Measurements from ENCODE around the gene CDC6. TPM values are rescaled to one million over a fixed set of nuclear protein-coding genes. Genes with fewer than 3 reads are reported as not detected.

CDC6 gene
- total and polyA plus RNA-seq, 11 donors, result 0.07 to 9.8 (median 0.69) TPM

GRCh38 chr17:40278414-40278813 is 9.3 kb upstream of the CDC6 start:
- TF ChIP-seq CTCF (IDR thresholded peaks at IDR 0.05), result no peak
- H3K36me3 ChIP-seq, result peaks cover 0 to 97% (median 92%) of the 10 kb centered on the region in 9 donors

GRCh38 chr17:40279402-40279801 is 8.3 kb upstream of the CDC6 start:
- H3K27ac ChIP-seq, result no peak overlapping the region
- no peak for DNase-seq
- H3K27me3 ChIP-seq, result no peaks in the 10 kb centered on the region
- H3K4me1 ChIP-seq, result peaks cover 0 to 22% (median 5%) of the 10 kb centered on the region in 12 donors
- WGBS, 4 donors, result 90 to 95% (median 92%) methylated on average over 4 of the region's 4 CpGs
- H3K4me3 ChIP-seq, result no peak overlapping the region
- TF ChIP-seq CTCF (IDR thresholded peaks at IDR 0.05) (no peak), POLR2A (IDR thresholded peaks at IDR 0.05) (no peak)
- intact Hi-C loops (cut with DNase I), result loop anchor here in 1 of 10 donors (10.0 kb wide), 2 partner anchors 65 to 285 kb away; partner anchors contain the start of gene WIPF2
- peaks cover 0 to 87% (median 82%) of the 10 kb centered on the region in 9 donors for H3K36me3 ChIP-seq
- ATAC-seq, result no peak
- H3K9me3 ChIP-seq, result no peaks in the 10 kb centered on the region

More at GRCh38 chr17:40278414-40278813, 9.3 kb upstream of the CDC6 start:
- ATAC-seq (no peak), DNase-seq (no peak)
- no peaks in the 10 kb centered on the region for H3K27me3 ChIP-seq
- H3K4me3 ChIP-seq, result no peak overlapping the region
- 88 to 100% (median 92%) methylated on average over 1 of the region's 1 CpG for WGBS, 4 donors
- peaks cover 0 to 12% (median 0%) of the 10 kb centered on the region in 12 donors for H3K4me1 ChIP-seq
- no peaks in the 10 kb centered on the region for H3K9me3 ChIP-seq
- no peak overlapping the region for H3K27ac ChIP-seq
- intact Hi-C loops (cut with DNase I), result loop anchor here in 1 of 10 donors (10.0 kb wide), 2 partner anchors 64 to 284 kb away; partner anchors contain the start of gene WIPF2

GRCh38 chr17:40281663-40282062 is 6.0 kb upstream of the CDC6 start:
- no peak for DNase-seq
- intact Hi-C loops (cut with DNase I), result loop anchor here in 4 of 10 donors (5.0 to 10.0 kb wide), 3 partner anchors 34 to 267 kb away; partner anchors contain the start of gene CSF3 (in 2 of the 4)
- H3K4me1 ChIP-seq, result peaks cover 0 to 18% (median 8%) of the 10 kb centered on the region in 12 donors
- no peaks in the 10 kb centered on the region for H3K9me3 ChIP-seq
- 86 to 92% (median 89%) methylated on average over 2 of the region's 2 CpGs for WGBS, 4 donors
- H3K27me3 ChIP-seq, result no peaks in the 10 kb centered on the region
- no peak for ATAC-seq
- TF ChIP-seq POLR2A (IDR thresholded peaks at IDR 0.05) (no peak), CTCF (IDR thresholded peaks at IDR 0.05) (no peak)
- peaks cover 0 to 65% (median 59%) of the 10 kb centered on the region in 9 donors for H3K36me3 ChIP-seq
- H3K4me3 ChIP-seq, result no peak overlapping the region
- no peak overlapping the region for H3K27ac ChIP-seq

- no peak for TF ChIP-seq CTCF (IDR thresholded peaks at IDR 0.05)
- TF ChIP-seq POLR2A (IDR thresholded peaks at IDR 0.05), result no peak
- Histone ChIP-seq H3K9me3 (no peaks in the 10 kb centered on the region), H3K36me3 (peaks cover 0 to 45% (median 39%) of the 10 kb centered on the region in 9 donors), H3K27me3 (no peaks in the 10 kb centered on the region), H3K4me1 (peaks cover 4 to 29% (median 15%) of the 10 kb centered on the region in 12 donors), H3K4me3 (no peak overlapping the region), H3K27ac (peak overlapping the region in 9 of 12 donors; percentile 51 to 79 (median 55))
- DNase-seq (no peak), ATAC-seq (peak in 1 of 4 donors; percentile 43)
- intact Hi-C loops (cut with DNase I), result loop anchor here in 4 of 10 donors (5.0 to 10.0 kb wide), 3 partner anchors 36 to 269 kb away; partner anchors contain the start of gene CSF3 (in 2 of the 4)
- 62 to 81% (median 75%) methylated on average over 2 of the region's 2 CpGs for WGBS, 4 donors
Measured at GRCh38 chr17:40283662-40284061, 4.0 kb upstream of the CDC6 start.

All from heart left ventricle (tissue), 16 donors.